Neural cell (in vitro differentiated cells): ENCODE results near the gene OBI1. TPM values are rescaled to one million over a fixed set of nuclear protein-coding genes. Genes with fewer than 3 reads are reported as not detected.

ENCODE experiments used
- H2AFZ ChIP-seq: fragments of 200-600, 300-800 bp; sonication (generic), shearing (Covaris generic); 2 replicates; pipeline ENCODE4 v1.6.0; 2014; ENCODE audit warnings: low read depth, mild to moderate bottlenecking, antibody characterized with exemption, low read length, moderate library complexity
- H3F3A ChIP-seq: fragments of 200-600 bp; shearing (Covaris generic); 2 replicates; pipeline ENCODE4 v1.6.1; 2016; ENCODE audit warnings: mild to moderate bottlenecking, moderate library complexity, mixed read lengths, antibody characterized with exemption, low read length; ENCODE audit not compliant: insufficient read depth, poor library complexity, severe bottlenecking
- H3K27ac ChIP-seq: fragments of 200-600, 300-800 bp; sonication (generic), shearing (Covaris generic); 2 replicates; pipeline ENCODE4 v1.5.1; 2014; ENCODE audit warnings: mild to moderate bottlenecking, low read length, moderate library complexity
- H3K27me3 ChIP-seq: fragments of 300-800, 200-600 bp; sonication (generic), shearing (Covaris generic); 2 replicates; pipeline ENCODE4 v1.6.0; 2014; ENCODE audit warnings: mild to moderate bottlenecking, low read depth, low read length, moderate library complexity; ENCODE audit not compliant: insufficient read depth
- H3K36me3 ChIP-seq: fragments of 300-800, 200-600 bp; sonication (generic), shearing (Covaris generic); 2 replicates; pipeline ENCODE4 v1.5.1; 2014; ENCODE audit warnings: mild to moderate bottlenecking, antibody characterized with exemption, low read length, moderate library complexity; ENCODE audit not compliant: insufficient read depth
- H3K4me2 ChIP-seq: fragments of 300-800, 200-600 bp; sonication (generic), shearing (Covaris generic); 2 replicates; pipeline ENCODE4 v1.6.0; 2014; ENCODE audit warnings: mild to moderate bottlenecking, low read length
- H3K4me3 ChIP-seq: fragments of 300-800, 200-600 bp; sonication (generic), shearing (Covaris generic); 2 replicates; pipeline ENCODE4 v1.5.1; 2014; ENCODE audit warnings: mild to moderate bottlenecking, low read length, moderate library complexity
- H3K79me2 ChIP-seq: fragments of 200-600 bp; shearing (Covaris generic); replicated peaks from 2 replicates; pipeline ENCODE4 v1.6.0; 2014; ENCODE audit warnings: mild to moderate bottlenecking, low read length, moderate library complexity; ENCODE audit not compliant: insufficient read depth
- H3K9ac ChIP-seq: fragments of 300-800, 200-600 bp; sonication (generic), shearing (Covaris generic); 2 replicates; pipeline ENCODE4 v1.6.1; 2016; ENCODE audit warnings: mild to moderate bottlenecking, low read length, mixed read lengths
- H3K9me2 ChIP-seq: fragments of 200-600 bp; shearing (Covaris generic); 2 replicates; pipeline ENCODE4 v1.6.1; 2016; ENCODE audit warnings: mild to moderate bottlenecking, low read length, mixed read lengths; ENCODE audit not compliant: insufficient read depth
- H3K9me3 ChIP-seq: fragments of 200-600, 300-800 bp; sonication (generic), shearing (Covaris generic); 2 replicates; pipeline ENCODE4 v1.6.1; 2016; ENCODE audit warnings: mild to moderate bottlenecking, mixed run types, low read length, moderate library complexity, mixed read lengths
- H4K20me1 ChIP-seq: fragments of 200-600 bp; shearing (Covaris generic); 2 replicates; pipeline ENCODE4 v1.6.1; 2016; ENCODE audit warnings: mild to moderate bottlenecking, mixed run types; ENCODE audit not compliant: insufficient read depth
- CTCF ChIP-seq: fragments of 450-650 bp; IDR thresholded peaks from 2 replicates; pipeline ENCODE4 v1.5.1; 2014; ENCODE audit warnings: antibody characterized with exemption, mild to moderate bottlenecking, moderate library complexity; ENCODE audit not compliant: poor library complexity, severe bottlenecking
- EP300 ChIP-seq: fragments of 450-650 bp; conservative IDR thresholded peaks from 2 replicates; pipeline ENCODE4 v1.6.1; 2014; ENCODE audit warnings: antibody characterized with exemption, mild to moderate bottlenecking, moderate library complexity; ENCODE audit not compliant: poor library complexity, severe bottlenecking
- EZH2 ChIP-seq: fragments of 200-600, 300-800 bp; shearing (Covaris generic), sonication (generic); IDR thresholded peaks from 2 replicates; pipeline ENCODE4 v1.6.1; 2014; ENCODE audit warnings: antibody characterized with exemption, low read length, borderline replicate concordance, mild to moderate bottlenecking; ENCODE audit not compliant: insufficient read depth, poor library complexity, severe bottlenecking
- MXI1 ChIP-seq: fragments of 450-650 bp; conservative IDR thresholded peaks from 2 replicates; pipeline ENCODE4 v1.6.1; 2014; ENCODE audit warnings: antibody characterized with exemption, mild to moderate bottlenecking; ENCODE audit not compliant: poor library complexity, severe bottlenecking
- POLR2AphosphoS5 ChIP-seq: IDR thresholded peaks from 2 replicates; pipeline ENCODE4 v1.6.1; 2012
- RAD21 ChIP-seq: fragments of 450-650 bp; conservative IDR thresholded peaks from 2 replicates; pipeline ENCODE4 v1.6.1; 2014; ENCODE audit warnings: antibody characterized with exemption, mild to moderate bottlenecking, moderate library complexity
- REST ChIP-seq: IDR thresholded peaks from 2 replicates; pipeline ENCODE4 v1.6.1; 2012; ENCODE audit warnings: borderline replicate concordance
- SMC3 ChIP-seq: fragments of 450-650 bp; conservative IDR thresholded peaks from 2 replicates; pipeline ENCODE4 v1.6.1; 2014; ENCODE audit warnings: antibody characterized with exemption, mild to moderate bottlenecking, moderate library complexity; ENCODE audit not compliant: poor library complexity
- TAF1 ChIP-seq: IDR thresholded peaks from 2 replicates; pipeline ENCODE4 v1.6.1; 2012; ENCODE audit warnings: low read depth
- polyA plus RNA-seq: library from polyadenylated mRNA; depleted of rRNA; stranded (reverse); fragments of >200 nt; gene quantifications from 2 replicates; pipeline ENCODE4 v1.2.3, GENCODE V29; 2014

The OBI1 gene
- polyA plus RNA-seq, 1 donor from 2014 or later = 40.1 TPM

GRCh38 chr13:78655906-78656305, 3.0 kb downstream of the OBI1 start:
- Histone ChIP-seq H3K4me2 (no peak overlapping the region), H3K27me3 (no peaks in the 10 kb centered on the region), H2AFZ (no peak overlapping the region), H4K20me1 (no peaks in the 10 kb centered on the region), H3K27ac (no peak overlapping the region), H3K9me2 (no peaks in the 10 kb centered on the region), H3K36me3 (no peaks in the 10 kb centered on the region), H3F3A (no peaks in the 10 kb centered on the region), H3K4me3 (no peak overlapping the region), H3K9me3 (no peaks in the 10 kb centered on the region), H3K79me2 (peaks cover 67% of the 10 kb centered on the region), H3K9ac (no peak overlapping the region)
- TF ChIP-seq SMC3 = no peak
- no peak for TF ChIP-seq EP300
- TF ChIP-seq POLR2AphosphoS5 = no peak
- no peak for TF ChIP-seq EZH2
- TF ChIP-seq REST = no peak
- no peak for TF ChIP-seq TAF1
- TF ChIP-seq CTCF = no peak
- TF ChIP-seq RAD21 = no peak
- no peak for TF ChIP-seq MXI1

- H3K9ac ChIP-seq = no peak overlapping the region
- no peak overlapping the region for H2AFZ ChIP-seq
- no peaks in the 10 kb centered on the region for H3K27me3 ChIP-seq
- no peaks in the 10 kb centered on the region for H3K36me3 ChIP-seq
- no peak overlapping the region for H3K27ac ChIP-seq
- H3K4me2 ChIP-seq = no peak overlapping the region
- no peaks in the 10 kb centered on the region for H3F3A ChIP-seq
- no peaks in the 10 kb centered on the region for H3K9me2 ChIP-seq
- H3K9me3 ChIP-seq = no peaks in the 10 kb centered on the region
- TF ChIP-seq MXI1 (no peak), EP300 (no peak), TAF1 (no peak), POLR2AphosphoS5 (no peak), EZH2 (no peak), CTCF (no peak), RAD21 (no peak), REST (no peak), SMC3 (no peak)
- H4K20me1 ChIP-seq = no peaks in the 10 kb centered on the region
- peaks cover 71% of the 10 kb centered on the region for H3K79me2 ChIP-seq
- H3K4me3 ChIP-seq = no peak overlapping the region
Measured at GRCh38 chr13:78655007-78655406, 3.9 kb downstream of the OBI1 start.
